Measurements from ENCODE around the gene DGAT2. TPM values are rescaled to one million over a fixed set of nuclear protein-coding genes. Genes with fewer than 3 reads are reported as not detected.

The DGAT2 gene
- total RNA-seq, 1 experiment from 2014 or later = 105 TPM

- in situ Hi-C loops (cut with HindIII; ENCODE audit: low sequenced_read_pairs) = no loop called here
- DNase-seq (ENCODE audit: low spot score) = peak; percentile 100
These were observed 46.2 kb downstream of the DGAT2 start, which contains the start of gene UVRAG for GRCh38 chr11:75814677-75815344. Gene UVRAG (plus strand): TSS chr11:75815210. CDS start chr11:75815408, 198 bp downstream.

GRCh38 chr11:75815345-75816168, 47.0 kb downstream of the DGAT2 start:
- DNase-seq (ENCODE audit: low spot score) = no peak
- in situ Hi-C loops (cut with HindIII; ENCODE audit: low sequenced_read_pairs) = no loop called here

- DNase-seq (ENCODE audit: low spot score) = no peak
- in situ Hi-C loops (cut with HindIII; ENCODE audit: low sequenced_read_pairs) = no loop called here
These were observed 48.1 kb downstream of the DGAT2 start for GRCh38 chr11:75816561-75817239.

GRCh38 chr11:75820645-75821044, 52.1 kb downstream of the DGAT2 start:
- DNase-seq (ENCODE audit: low spot score) = no peak
- in situ Hi-C loops (cut with HindIII; ENCODE audit: low sequenced_read_pairs) = no loop called here

GRCh38 chr11:75821202-75821601, 52.6 kb downstream of the DGAT2 start:
- no peak for DNase-seq (ENCODE audit: low spot score)
- in situ Hi-C loops (cut with HindIII; ENCODE audit: low sequenced_read_pairs) = no loop called here

- no peak for DNase-seq (ENCODE audit: low spot score)
- in situ Hi-C loops (cut with HindIII; ENCODE audit: low sequenced_read_pairs) = no loop called here
These were observed 54.0 kb downstream of the DGAT2 start for GRCh38 chr11:75822541-75822940.

- no peak for DNase-seq (ENCODE audit: low spot score)
- in situ Hi-C loops (cut with HindIII; ENCODE audit: low sequenced_read_pairs) = no loop called here
These were observed 54.8 kb downstream of the DGAT2 start for GRCh38 chr11:75823415-75823814.

- no peak for DNase-seq (ENCODE audit: low spot score)
- in situ Hi-C loops (cut with HindIII; ENCODE audit: low sequenced_read_pairs) = no loop called here
These were observed 55.4 kb downstream of the DGAT2 start for GRCh38 chr11:75823946-75824345.

- no peak for DNase-seq (ENCODE audit: low spot score)
- in situ Hi-C loops (cut with HindIII; ENCODE audit: low sequenced_read_pairs) = no loop called here
These were observed 58.1 kb downstream of the DGAT2 start for GRCh38 chr11:75826461-75827230.

- no peak for DNase-seq (ENCODE audit: low spot score)
- in situ Hi-C loops (cut with HindIII; ENCODE audit: low sequenced_read_pairs) = no loop called here
These were observed 59.0 kb downstream of the DGAT2 start for GRCh38 chr11:75827562-75827961.

- in situ Hi-C loops (cut with HindIII; ENCODE audit: low sequenced_read_pairs) = no loop called here
These were observed 63.4 kb downstream of the DGAT2 start for GRCh38 chr11:75831915-75832502.

GRCh38 chr11:75834728-75835127, 66.2 kb downstream of the DGAT2 start:
- no peak for DNase-seq (ENCODE audit: low spot score)
- in situ Hi-C loops (cut with HindIII; ENCODE audit: low sequenced_read_pairs) = no loop called here

More at GRCh38 chr11:75831915-75832502, 63.4 kb downstream of the DGAT2 start:
- no peak for DNase-seq (ENCODE audit: low spot score)

- DNase-seq (ENCODE audit: low spot score) = no peak
- in situ Hi-C loops (cut with HindIII; ENCODE audit: low sequenced_read_pairs) = no loop called here
These were observed 67.8 kb downstream of the DGAT2 start for GRCh38 chr11:75836417-75836816.

GRCh38 chr11:75839851-75840250, 71.3 kb downstream of the DGAT2 start:
- in situ Hi-C loops (cut with HindIII; ENCODE audit: low sequenced_read_pairs) = no loop called here
- DNase-seq (ENCODE audit: low spot score) = no peak

- in situ Hi-C loops (cut with HindIII; ENCODE audit: low sequenced_read_pairs) = no loop called here
These were observed 71.9 kb downstream of the DGAT2 start for GRCh38 chr11:75840522-75840921.

GRCh38 chr11:75841739-75842138, 73.2 kb downstream of the DGAT2 start:
- no peak for DNase-seq (ENCODE audit: low spot score)
- in situ Hi-C loops (cut with HindIII; ENCODE audit: low sequenced_read_pairs) = no loop called here

More at GRCh38 chr11:75840522-75840921, 71.9 kb downstream of the DGAT2 start:
- no peak for DNase-seq (ENCODE audit: low spot score)

- DNase-seq (ENCODE audit: low spot score) = no peak
- in situ Hi-C loops (cut with HindIII; ENCODE audit: low sequenced_read_pairs) = no loop called here
These were observed 76.7 kb downstream of the DGAT2 start for GRCh38 chr11:75845324-75845723.

GRCh38 chr11:75849894-75850293, 81.3 kb downstream of the DGAT2 start:
- no peak for DNase-seq (ENCODE audit: low spot score)
- in situ Hi-C loops (cut with HindIII; ENCODE audit: low sequenced_read_pairs) = no loop called here

- DNase-seq (ENCODE audit: low spot score) = peak; percentile 69
- in situ Hi-C loops (cut with HindIII; ENCODE audit: low sequenced_read_pairs) = no loop called here
These were observed 82.2 kb downstream of the DGAT2 start for GRCh38 chr11:75850787-75851186.

All from G401 (cell line).